Astrocyte (in vitro differentiated cells and primary cell): ENCODE measurements around the gene RGS10. TPM values are rescaled to one million over a fixed set of nuclear protein-coding genes. Genes with fewer than 3 reads are reported as not detected.

Experiments used
- DNase-seq: peaks from one replicate; pipeline ENCODE4 v3.0.0-alpha.2; 2010; ENCODE audit warnings: low read depth
- FAIRE-seq: peaks from 2 replicates; lab custom pipeline; 2011; peaks lifted over from hg19 to GRCh38; lab: Jason Lieb, UNC
- H2AFZ ChIP-seq: 2 replicates; pipeline ENCODE4 v1.6.0; 2012; ENCODE audit warnings: low read depth, low read length, inconsistent platforms
- H3K27ac ChIP-seq: 2 replicates; pipeline ENCODE4 v1.5.1; 2011; ENCODE audit warnings: low read depth, low read length, inconsistent platforms
- H3K27me3 ChIP-seq: 2 replicates; pipeline ENCODE4 v1.6.0; 2011; ENCODE audit warnings: low read length, inconsistent platforms; ENCODE audit not compliant: insufficient read depth
- H3K36me3 ChIP-seq: 2 replicates; pipeline ENCODE4 v1.5.1; 2011; ENCODE audit warnings: low read length, inconsistent platforms; ENCODE audit not compliant: insufficient read depth
- H3K4me1 ChIP-seq: 2 replicates; pipeline ENCODE4 v1.5.1; 2011; ENCODE audit warnings: low read length, inconsistent platforms; ENCODE audit not compliant: insufficient read depth
- H3K4me2 ChIP-seq: 2 replicates; pipeline ENCODE4 v1.6.0; 2012; ENCODE audit warnings: low read length, inconsistent platforms
- H3K4me3 ChIP-seq: 2 replicates; pipeline ENCODE4 v1.5.1; 2011; ENCODE audit warnings: low read depth, mild to moderate bottlenecking, low read length, inconsistent platforms; ENCODE audit not compliant: insufficient read depth
- H3K79me2 ChIP-seq: 2 replicates; pipeline ENCODE4 v1.6.0; 2012; ENCODE audit warnings: mild to moderate bottlenecking, low read length, inconsistent platforms; ENCODE audit not compliant: insufficient read depth
- H3K9ac ChIP-seq: 2 replicates; pipeline ENCODE4 v1.6.0; 2012; ENCODE audit warnings: mild to moderate bottlenecking, low read length, inconsistent platforms
- H3K9me3 ChIP-seq: 2 replicates; pipeline ENCODE4 v1.5.1; 2012; ENCODE audit warnings: low read depth, mild to moderate bottlenecking, low read length, inconsistent platforms; ENCODE audit not compliant: insufficient read depth
- H4K20me1 ChIP-seq: 2 replicates; pipeline ENCODE4 v1.6.0; 2012; ENCODE audit warnings: low read length, inconsistent platforms; ENCODE audit not compliant: insufficient read depth
- H3K27ac Mint-ChIP-seq: one replicate; pipeline ENCODE4 v1.8.0; 2021; ENCODE audit warnings: mild to moderate bottlenecking, mixed read lengths; ENCODE audit not compliant: unreplicated experiment
- H3K27me3 Mint-ChIP-seq: one replicate; pipeline ENCODE4 v1.8.0; 2021; ENCODE audit warnings: low read depth, mixed read lengths; ENCODE audit not compliant: unreplicated experiment
- H3K36me3 Mint-ChIP-seq: one replicate; pipeline ENCODE4 v1.8.0; 2021; ENCODE audit warnings: low read depth, mixed read lengths; ENCODE audit not compliant: unreplicated experiment
- H3K4me1 Mint-ChIP-seq: one replicate; pipeline ENCODE4 v1.8.0; 2021; ENCODE audit warnings: low read depth, mixed read lengths; ENCODE audit not compliant: unreplicated experiment
- H3K4me3 Mint-ChIP-seq: one replicate; pipeline ENCODE4 v1.8.0; 2021; ENCODE audit warnings: mild to moderate bottlenecking, moderate library complexity, mixed read lengths; ENCODE audit not compliant: unreplicated experiment
- H3K9me3 Mint-ChIP-seq: one replicate; pipeline ENCODE4 v1.8.0; 2021; ENCODE audit warnings: mild to moderate bottlenecking, mixed read lengths; ENCODE audit not compliant: unreplicated experiment
- EZH2 ChIP-seq: IDR thresholded peaks from 2 replicates; pipeline ENCODE4 v1.6.1; 2012; ENCODE audit warnings: mild to moderate bottlenecking, low read length, inconsistent platforms; ENCODE audit not compliant: insufficient read depth
- total RNA-seq: library from RNA; stranded (reverse); gene quantifications from 2 replicates; pipeline ENCODE4 v1.2.1, GENCODE V29; 2021
- TF ChIP-seq, protein P1 (sequence below): IDR thresholded peaks from 2 replicates; pipeline ENCODE4 v1.5.1; 2011; ENCODE audit warnings: low read depth, mild to moderate bottlenecking, inconsistent platforms, low read length, moderate library complexity; ENCODE audit not compliant: insufficient read depth

Gene RGS10
- total RNA-seq, 1 donor from 2014 or later = 40.1 TPM

- Histone ChIP-seq H3K9me3 (no peaks in the 10 kb centered on the region), H3K4me2 (peak overlapping the region; percentile 70), H3K27me3 (no peaks in the 10 kb centered on the region), H3K9ac (peak overlapping the region; percentile 50), H4K20me1 (no peaks in the 10 kb centered on the region), H3K4me3 (no peak overlapping the region), H3K4me1 (peaks cover 35% of the 10 kb centered on the region), H3K36me3 (peaks cover 8% of the 10 kb centered on the region), H3K79me2 (peaks cover 4% of the 10 kb centered on the region), H2AFZ (no peak overlapping the region), H3K27ac (peak overlapping the region; percentile 70)
- peaks cover 50% of the 10 kb centered on the region for H3K4me1 Mint-ChIP-seq
- TF ChIP-seq, protein P1, sequence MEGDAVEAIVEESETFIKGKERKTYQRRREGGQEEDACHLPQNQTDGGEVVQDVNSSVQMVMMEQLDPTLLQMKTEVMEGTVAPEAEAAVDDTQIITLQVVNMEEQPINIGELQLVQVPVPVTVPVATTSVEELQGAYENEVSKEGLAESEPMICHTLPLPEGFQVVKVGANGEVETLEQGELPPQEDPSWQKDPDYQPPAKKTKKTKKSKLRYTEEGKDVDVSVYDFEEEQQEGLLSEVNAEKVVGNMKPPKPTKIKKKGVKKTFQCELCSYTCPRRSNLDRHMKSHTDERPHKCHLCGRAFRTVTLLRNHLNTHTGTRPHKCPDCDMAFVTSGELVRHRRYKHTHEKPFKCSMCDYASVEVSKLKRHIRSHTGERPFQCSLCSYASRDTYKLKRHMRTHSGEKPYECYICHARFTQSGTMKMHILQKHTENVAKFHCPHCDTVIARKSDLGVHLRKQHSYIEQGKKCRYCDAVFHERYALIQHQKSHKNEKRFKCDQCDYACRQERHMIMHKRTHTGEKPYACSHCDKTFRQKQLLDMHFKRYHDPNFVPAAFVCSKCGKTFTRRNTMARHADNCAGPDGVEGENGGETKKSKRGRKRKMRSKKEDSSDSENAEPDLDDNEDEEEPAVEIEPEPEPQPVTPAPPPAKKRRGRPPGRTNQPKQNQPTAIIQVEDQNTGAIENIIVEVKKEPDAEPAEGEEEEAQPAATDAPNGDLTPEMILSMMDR = no peak
- TF ChIP-seq EZH2 = no peak
- no peak overlapping the region for H3K4me3 Mint-ChIP-seq
- no peaks in the 10 kb centered on the region for H3K9me3 Mint-ChIP-seq
- H3K36me3 Mint-ChIP-seq = peaks cover 6% of the 10 kb centered on the region
- FAIRE-seq (no peak), DNase-seq (no peak)
- no peaks in the 10 kb centered on the region for H3K27me3 Mint-ChIP-seq
- no peak overlapping the region for H3K27ac Mint-ChIP-seq
Observed at GRCh38 chr10:119518176-119518575, 24.3 kb downstream of the RGS10 start.

DNA sequence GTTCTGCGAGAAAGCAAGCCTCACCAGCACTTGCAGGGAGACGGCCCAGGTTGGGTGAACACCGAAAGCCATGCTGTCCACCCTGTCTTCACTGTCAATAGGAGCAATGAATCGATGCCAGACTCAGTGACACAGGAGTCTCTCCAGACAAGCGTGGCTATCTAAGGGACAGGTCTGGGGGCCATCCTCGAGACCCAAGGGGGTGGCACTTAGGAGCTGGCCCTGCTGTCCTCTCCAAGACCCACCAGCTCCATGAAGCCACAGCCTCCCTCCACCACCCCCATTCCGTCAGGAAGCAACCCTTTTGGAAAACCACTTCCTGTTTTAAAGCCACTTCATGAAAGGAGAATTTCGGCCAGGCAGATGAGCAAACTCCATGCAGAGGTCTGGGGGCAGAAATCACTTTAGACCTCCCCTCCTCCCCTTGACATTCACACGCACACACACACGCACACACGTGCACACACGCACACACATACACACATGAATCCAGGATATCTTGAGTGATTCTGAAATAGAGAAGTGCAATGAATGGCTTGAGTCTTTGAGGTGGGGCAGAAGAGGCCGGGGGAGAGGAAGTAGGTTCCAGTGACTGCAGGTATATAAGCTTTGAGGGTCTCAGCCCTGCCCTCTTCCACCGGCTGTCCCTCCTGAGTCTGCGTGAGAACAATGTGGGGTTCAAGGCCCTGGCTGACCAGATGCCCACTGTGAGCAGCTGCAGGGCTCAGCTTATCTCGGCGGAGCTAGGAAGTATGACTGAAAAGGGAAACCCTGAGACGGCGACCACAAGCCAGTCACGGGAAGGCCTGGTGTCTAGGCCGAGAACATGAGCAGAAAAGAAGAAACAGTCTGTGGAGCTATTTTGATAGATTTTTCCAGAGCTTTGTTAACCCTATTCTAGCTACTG, 25.0 kb downstream of the RGS10 start:
- Histone ChIP-seq H3K36me3 (peaks cover 5% of the 10 kb centered on the region), H4K20me1 (no peaks in the 10 kb centered on the region), H3K4me1 (peaks cover 29% of the 10 kb centered on the region), H3K27me3 (no peaks in the 10 kb centered on the region), H3K27ac (peak overlapping the region; percentile 70), H3K4me3 (no peak overlapping the region), H3K79me2 (peaks cover 4% of the 10 kb centered on the region), H2AFZ (peak overlapping the region; percentile 16), H3K9ac (peak overlapping the region; percentile 50), H3K4me2 (peak overlapping the region; percentile 70), H3K9me3 (no peaks in the 10 kb centered on the region)
- Mint-ChIP-seq H3K27ac (peak overlapping the region; percentile 4), H3K27me3 (no peaks in the 10 kb centered on the region), H3K36me3 (peaks cover 6% of the 10 kb centered on the region), H3K9me3 (no peaks in the 10 kb centered on the region), H3K4me3 (no peak overlapping the region), H3K4me1 (peaks cover 50% of the 10 kb centered on the region)
- DNase-seq (peak; percentile 46), FAIRE-seq (peak; percentile 17)
- TF ChIP-seq, protein P1 = no peak
- TF ChIP-seq EZH2 = no peak
